ENCODE results near the gene KIAA1549. TPM values are rescaled to one million over a fixed set of nuclear protein-coding genes. Genes with fewer than 3 reads are reported as not detected.

Gene KIAA1549
- total and polyA plus RNA-seq, 10 of the 15 experiments (the other 5 are each of a cell fraction or from before 2014, with no cell fraction given) = 0.02 to 0.82 (median 0.22) TPM

GRCh38 chr7:138801256-138801655 is 179.9 kb downstream of the KIAA1549 start:
- POLR2A ChIA-PET = no interaction called here
- RAD21 ChIA-PET (ENCODE audit: unreplicated experiment) = no interaction called here
- no peak overlapping the region for H3K4me3 ChIP-seq
- TF ChIP-seq IKZF2 (IDR thresholded peaks at IDR 0.05) (no peak), BCL11A (IDR thresholded peaks at IDR 0.05; ENCODE audit: low read depth, low read length) (no peak), NR2F1 (conservative IDR thresholded peaks at IDR 0.05) (no peak), USF2 (IDR thresholded peaks at IDR 0.05; ENCODE audit: borderline replicate concordance, low read depth, low read length) (no peak), NFXL1 (IDR thresholded peaks at IDR 0.05; ENCODE audit: borderline replicate concordance) (no peak), SKIL (IDR thresholded peaks at IDR 0.05; ENCODE audit: low read depth, poor library complexity, severe bottlenecking) (no peak), BMI1 (IDR thresholded peaks at IDR 0.05; ENCODE audit: borderline replicate concordance) (no peak), EP300 (IDR thresholded peaks at IDR 0.05; ENCODE audit: borderline replicate concordance in 1 of 2, control insufficient read depth in 1 of 2, low read depth in 2 of 2, low read length in 2 of 2) (no peak)
- no peak overlapping the region for H3K27ac ChIP-seq (ENCODE audit: control insufficient read depth, insufficient read depth)
- no peaks in the 10 kb centered on the region for H3K79me2 ChIP-seq (ENCODE audit: control insufficient read depth, insufficient read depth, low read length)
- BruUV-seq (replicated peaks) = no TSS peak
- SMC1A ChIA-PET (ENCODE audit: uncharacterized antibody, unreplicated experiment) = interaction anchor here (0.6 kb wide), 1 partner anchor 1852 kb away, joined by 3 read pairs; no protein-coding TSS in a partner anchor
- FAIRE-seq = no peak
- in situ Hi-C loops (cut with MboI) = no loop called here
- H3K4me2 ChIP-seq (ENCODE audit: control insufficient read depth, insufficient read depth) = no peak overlapping the region
- no peaks in the 10 kb centered on the region for H3K9me3 ChIP-seq (replicated peaks; ENCODE audit: control insufficient read depth, insufficient read depth, low read length)
- no peak for DNase-seq (ENCODE audit: low read depth, low spot score)
- no peaks in the 10 kb centered on the region for H3K27me3 ChIP-seq (replicated peaks in 1 of 2; ENCODE audit: control insufficient read depth in 2 of 2, insufficient read depth in 2 of 2, low read length in 1 of 2)
- 53% methylated on average over 3 of the region's 3 CpGs for WGBS (ENCODE audit: insufficient coverage, insufficient replicate concordance, low lambda C conversion rate, missing lambda C conversion rate)
- no peaks in the 10 kb centered on the region for H4K20me1 ChIP-seq (ENCODE audit: control insufficient read depth, insufficient read depth)
- ATAC-seq = no peak
- H2AFZ ChIP-seq (ENCODE audit: control insufficient read depth, low read depth, low read length) = no peak overlapping the region
- H3K4me1 ChIP-seq (ENCODE audit: control insufficient read depth, insufficient read depth, low read length) = no peaks in the 10 kb centered on the region
- H3K9ac ChIP-seq (ENCODE audit: control insufficient read depth, insufficient read depth, low read length) = no peak overlapping the region
- no peaks in the 10 kb centered on the region for H3K36me3 ChIP-seq (ENCODE audit: control insufficient read depth in 2 of 2, insufficient read depth in 2 of 2, low read length in 1 of 2)
- CTCF ChIA-PET = interaction anchor here (0.6 to 1.3 kb wide), 3 partner anchors 328 to 640 kb away, joined by 3 read pairs; no protein-coding TSS in a partner anchor
- intact Hi-C loops (cut with micrococcal nuclease; ENCODE audit: unreplicated experiment) = no loop called here
